Measurements from ENCODE around the gene ITLN2.

The ITLN2 gene

GRCh38 chr1:160979286-160979685, 24.7 kb upstream of the ITLN2 start:
- peaks cover 3% of the 10 kb centered on the region; the same call in 1 of the 2 replicates for H3K9me3 ChIP-seq
- peaks cover 3% of the 10 kb centered on the region; the same call in 1 of the 2 replicates for H3K4me1 ChIP-seq
- no peak overlapping the region for H3K4me3 ChIP-seq
- in situ Hi-C loops (cut with MboI; ENCODE audit: low sequenced_read_pairs): no loop called here
- H3K27me3 ChIP-seq (ENCODE audit: low read depth): no peaks in the 10 kb centered on the region
- no peaks in the 10 kb centered on the region for H3K36me3 ChIP-seq (replicated peaks)
- DNase-seq (ENCODE audit: low spot score in 2 of 2): no peak

DNA sequence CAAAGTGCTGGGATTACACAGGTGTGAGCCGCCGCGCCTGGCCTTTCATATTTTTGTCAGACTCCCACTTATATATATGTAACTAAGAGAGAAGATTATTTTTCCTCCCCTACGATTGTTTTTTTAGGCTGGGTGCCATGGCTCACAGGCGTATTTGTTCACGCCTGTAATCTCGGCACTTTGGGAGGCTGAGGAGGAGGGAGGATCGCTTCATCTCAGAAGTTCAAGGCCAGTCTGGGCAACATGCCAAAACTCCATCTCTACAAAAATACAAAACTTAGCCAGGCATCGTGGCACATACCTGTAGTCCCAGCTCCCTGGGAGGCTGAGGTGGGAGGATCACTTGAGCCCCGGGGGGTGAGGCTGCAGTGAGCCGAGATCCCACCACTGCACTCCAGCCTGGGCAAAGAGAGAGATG, 23.9 kb upstream of the ITLN2 start:
- Histone ChIP-seq H3K9me3 (peaks cover 3% of the 10 kb centered on the region; the same call in 1 of the 2 replicates), H3K4me1 (peaks cover 3% of the 10 kb centered on the region; the same call in 1 of the 2 replicates), H3K36me3 (replicated peaks) (no peaks in the 10 kb centered on the region), H3K27me3 (ENCODE audit: low read depth) (no peaks in the 10 kb centered on the region), H3K4me3 (no peak overlapping the region)
- peak in 1 of 2 experiments; percentile 38 for DNase-seq (ENCODE audit: low spot score in 2 of 2)
- in situ Hi-C loops (cut with MboI; ENCODE audit: low sequenced_read_pairs): no loop called here

DNA sequence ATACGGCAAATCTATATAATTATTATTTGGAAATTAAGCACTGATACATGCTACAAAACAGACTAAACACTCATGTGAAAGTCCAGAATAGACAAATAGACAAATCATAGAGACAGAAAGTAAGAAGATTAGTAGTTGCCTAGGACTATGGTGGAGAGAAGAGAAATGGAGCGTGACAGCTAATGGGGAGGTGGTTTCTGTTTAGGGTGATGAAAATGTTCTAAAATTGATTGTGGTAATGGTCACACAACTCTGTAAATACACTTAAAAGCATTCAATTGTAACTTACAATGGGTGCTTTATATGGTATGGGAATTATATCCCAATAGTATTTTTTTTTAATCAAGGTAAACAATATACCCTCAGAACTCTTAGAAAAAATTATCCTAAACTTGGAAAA, 20.4 kb upstream of the ITLN2 start:
- Histone ChIP-seq H3K9me3 (no peaks in the 10 kb centered on the region), H3K4me1 (peaks cover 16% of the 10 kb centered on the region), H3K4me3 (no peak overlapping the region), H3K36me3 (replicated peaks) (no peaks in the 10 kb centered on the region), H3K27me3 (ENCODE audit: low read depth) (no peaks in the 10 kb centered on the region)
- no peak for DNase-seq (ENCODE audit: low spot score in 2 of 2)
- in situ Hi-C loops (cut with MboI; ENCODE audit: low sequenced_read_pairs): no loop called here

DNA sequence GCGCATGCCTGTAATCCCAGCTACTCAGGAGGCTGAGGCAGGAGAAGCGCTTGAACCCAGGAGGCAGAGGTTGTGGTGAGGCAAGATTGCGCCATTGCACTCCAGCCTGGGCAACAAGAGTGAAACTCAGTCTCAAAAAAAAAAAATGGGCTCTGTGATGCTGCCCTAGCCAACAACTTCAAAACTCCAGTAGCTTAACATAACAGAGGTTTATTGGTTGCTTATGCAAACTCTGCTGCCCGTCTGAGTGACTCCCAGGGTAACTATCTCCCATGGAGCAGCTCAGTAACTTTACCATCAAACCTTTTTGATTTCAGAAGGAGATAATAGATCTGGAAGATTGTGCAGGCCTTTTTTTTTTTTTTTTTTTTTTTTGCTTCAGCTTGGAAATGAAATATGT, 18.9 kb upstream of the ITLN2 start:
- no peak for DNase-seq (ENCODE audit: low spot score in 2 of 2)
- H3K9me3 ChIP-seq: no peaks in the 10 kb centered on the region
- no peaks in the 10 kb centered on the region for H3K36me3 ChIP-seq (replicated peaks)
- in situ Hi-C loops (cut with MboI; ENCODE audit: low sequenced_read_pairs): no loop called here
- peaks cover 16% of the 10 kb centered on the region for H3K4me1 ChIP-seq
- no peak overlapping the region for H3K4me3 ChIP-seq
- H3K27me3 ChIP-seq (ENCODE audit: low read depth): no peaks in the 10 kb centered on the region

DNA sequence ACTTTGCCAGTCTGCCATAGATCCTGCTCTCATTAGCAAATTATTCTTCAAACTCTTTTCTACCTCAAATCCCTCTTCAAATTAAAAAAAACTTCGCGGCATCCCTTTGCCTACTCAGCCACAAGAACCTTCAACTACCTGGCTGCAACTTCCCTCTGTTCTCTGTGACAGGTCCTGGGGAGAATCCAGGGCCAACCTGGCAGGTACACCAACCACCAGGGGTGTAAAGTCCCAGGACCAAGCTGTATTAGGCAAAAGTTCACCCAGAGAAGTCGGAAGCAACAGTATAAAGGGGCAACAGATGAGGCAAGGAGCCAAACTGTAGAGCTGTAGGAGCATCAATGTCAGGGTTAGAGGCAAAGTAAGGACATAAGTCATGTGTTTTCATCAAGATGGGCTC, 18.3 kb upstream of the ITLN2 start:
- Histone ChIP-seq H3K27me3 (ENCODE audit: low read depth) (no peaks in the 10 kb centered on the region), H3K4me3 (no peak overlapping the region), H3K36me3 (replicated peaks) (no peaks in the 10 kb centered on the region), H3K9me3 (no peaks in the 10 kb centered on the region), H3K4me1 (peaks cover 16% of the 10 kb centered on the region)
- in situ Hi-C loops (cut with MboI; ENCODE audit: low sequenced_read_pairs): no loop called here
- no peak for DNase-seq (ENCODE audit: low spot score in 2 of 2)

- H3K36me3 ChIP-seq (replicated peaks): no peaks in the 10 kb centered on the region
- no peak overlapping the region for H3K4me3 ChIP-seq
- no peaks in the 10 kb centered on the region for H3K9me3 ChIP-seq
- peaks cover 16% of the 10 kb centered on the region for H3K4me1 ChIP-seq
- no peaks in the 10 kb centered on the region for H3K27me3 ChIP-seq (ENCODE audit: low read depth)
- peak; percentile 83 to 87 for DNase-seq (ENCODE audit: low spot score in 2 of 2)
- in situ Hi-C loops (cut with MboI; ENCODE audit: low sequenced_read_pairs): no loop called here
Measured at GRCh38 chr1:160971618-160972056, 17.0 kb upstream of the ITLN2 start.

- Histone ChIP-seq H3K36me3 (replicated peaks) (no peaks in the 10 kb centered on the region), H3K9me3 (no peaks in the 10 kb centered on the region), H3K4me3 (no peak overlapping the region), H3K4me1 (no peaks in the 10 kb centered on the region), H3K27me3 (ENCODE audit: low read depth) (no peaks in the 10 kb centered on the region)
- no peak for DNase-seq (ENCODE audit: low spot score in 2 of 2)
- in situ Hi-C loops (cut with MboI; ENCODE audit: low sequenced_read_pairs): no loop called here
Measured at GRCh38 chr1:160963521-160963920, 8.9 kb upstream of the ITLN2 start.

DNA sequence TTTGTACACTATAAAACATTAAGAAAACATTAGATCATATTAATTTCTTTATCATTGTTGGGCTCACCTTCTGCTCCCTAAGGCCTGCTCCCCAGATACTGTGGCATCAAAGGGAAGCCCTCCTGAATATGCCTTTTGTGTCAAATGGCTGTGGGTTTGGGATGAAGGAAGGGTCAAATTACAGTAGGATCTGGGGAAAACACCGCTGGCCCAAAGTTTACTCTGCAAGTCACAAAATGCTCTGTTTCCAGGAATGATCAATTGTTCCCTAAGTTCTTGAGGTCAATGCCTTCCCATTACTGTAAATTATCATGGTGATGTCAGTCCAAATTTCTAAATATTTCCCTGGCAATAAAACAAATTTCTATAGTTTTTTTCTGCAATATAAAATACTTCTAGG, 6.8 kb upstream of the ITLN2 start:
- in situ Hi-C loops (cut with MboI; ENCODE audit: low sequenced_read_pairs): no loop called here
- Histone ChIP-seq H3K4me3 (no peak overlapping the region), H3K4me1 (no peaks in the 10 kb centered on the region), H3K9me3 (no peaks in the 10 kb centered on the region), H3K36me3 (replicated peaks) (no peaks in the 10 kb centered on the region), H3K27me3 (ENCODE audit: low read depth) (no peaks in the 10 kb centered on the region)
- DNase-seq (ENCODE audit: low spot score in 2 of 2): no peak

GRCh38 chr1:160956966-160957365, 2.4 kb upstream of the ITLN2 start:
- in situ Hi-C loops (cut with MboI; ENCODE audit: low sequenced_read_pairs): loop anchor here (10.0 kb wide), 1 partner anchor 232 kb away; no protein-coding TSS in a partner anchor
- H3K36me3 ChIP-seq (replicated peaks): no peaks in the 10 kb centered on the region

GRCh38 chr1:160953030-160953429, 1.6 kb downstream of the ITLN2 start:
- no peaks in the 10 kb centered on the region for H3K27me3 ChIP-seq (ENCODE audit: low read depth)
- in situ Hi-C loops (cut with MboI; ENCODE audit: low sequenced_read_pairs): loop anchor here (10.0 kb wide), 1 partner anchor 228 kb away; no protein-coding TSS in a partner anchor
- H3K9me3 ChIP-seq: no peaks in the 10 kb centered on the region
- H3K4me1 ChIP-seq: peaks cover 8% of the 10 kb centered on the region
- H3K36me3 ChIP-seq (replicated peaks): no peaks in the 10 kb centered on the region
- no peak for DNase-seq (ENCODE audit: low spot score in 2 of 2)
- no peak overlapping the region for H3K4me3 ChIP-seq

More at GRCh38 chr1:160956966-160957365, 2.4 kb upstream of the ITLN2 start:
- H3K27me3 ChIP-seq (ENCODE audit: low read depth): no peaks in the 10 kb centered on the region
- H3K9me3 ChIP-seq: no peaks in the 10 kb centered on the region
- no peak overlapping the region for H3K4me3 ChIP-seq
- no peaks in the 10 kb centered on the region for H3K4me1 ChIP-seq
- DNase-seq (ENCODE audit: low spot score in 2 of 2): no peak

DNA sequence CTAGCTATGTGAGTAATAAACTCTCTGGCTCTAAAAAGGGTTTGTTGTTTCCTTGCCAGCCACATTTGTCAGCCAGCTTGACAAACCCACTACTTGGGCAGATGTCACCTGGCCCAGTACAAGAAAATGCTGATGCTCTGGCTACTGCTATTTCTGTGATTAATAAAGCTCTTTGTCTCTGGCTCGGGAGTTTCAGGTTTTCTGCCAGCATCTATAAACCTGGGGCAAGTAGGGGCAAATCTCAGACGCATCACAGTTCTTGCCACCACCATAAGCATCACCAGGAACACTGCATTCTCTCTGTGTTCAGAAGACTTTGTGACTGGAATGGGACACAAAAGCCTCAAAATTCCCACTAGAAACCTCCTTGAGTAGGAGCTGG, 2.5 kb downstream of the ITLN2 start:
- DNase-seq (ENCODE audit: low spot score in 2 of 2): no peak
- Histone ChIP-seq H3K4me3 (no peak overlapping the region), H3K36me3 (replicated peaks) (no peaks in the 10 kb centered on the region), H3K4me1 (peaks cover 8% of the 10 kb centered on the region), H3K9me3 (no peaks in the 10 kb centered on the region), H3K27me3 (ENCODE audit: low read depth) (no peaks in the 10 kb centered on the region)
- in situ Hi-C loops (cut with MboI; ENCODE audit: low sequenced_read_pairs): loop anchor here (10.0 kb wide), 1 partner anchor 227 kb away; no protein-coding TSS in a partner anchor

GRCh38 chr1:160951443-160952128, 3.0 kb downstream of the ITLN2 start:
- Histone ChIP-seq H3K4me1 (peaks cover 8% of the 10 kb centered on the region), H3K36me3 (replicated peaks) (no peaks in the 10 kb centered on the region), H3K4me3 (no peak overlapping the region), H3K9me3 (no peaks in the 10 kb centered on the region), H3K27me3 (ENCODE audit: low read depth) (no peaks in the 10 kb centered on the region)
- peak; percentile 65 to 79 for DNase-seq (ENCODE audit: low spot score in 2 of 2)
- in situ Hi-C loops (cut with MboI; ENCODE audit: low sequenced_read_pairs): loop anchor here (10.0 kb wide), 1 partner anchor 227 kb away; no protein-coding TSS in a partner anchor

DNA sequence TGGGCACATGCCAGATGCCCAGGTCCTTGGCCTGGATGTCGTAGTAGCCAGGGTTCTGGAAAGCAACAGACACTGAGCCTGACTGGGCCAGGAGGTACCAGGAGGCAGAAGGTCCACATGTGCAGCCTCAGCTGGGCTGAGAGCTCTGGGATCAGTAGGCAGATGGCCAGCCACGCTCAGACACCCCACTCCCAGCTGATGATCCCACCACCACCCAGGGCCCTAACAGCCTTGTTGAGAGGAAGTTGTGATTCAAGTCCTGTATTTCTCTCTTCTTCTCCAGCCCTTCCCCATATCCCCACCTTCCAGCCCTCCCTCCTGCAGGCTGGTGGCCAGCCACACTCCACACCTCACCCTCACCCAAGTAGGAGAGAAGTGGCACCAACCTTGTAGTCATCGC, 4.0 kb downstream of the ITLN2 start:
- no peak for DNase-seq (ENCODE audit: low spot score in 2 of 2)
- Histone ChIP-seq H3K4me3 (no peak overlapping the region), H3K27me3 (ENCODE audit: low read depth) (no peaks in the 10 kb centered on the region), H3K9me3 (no peaks in the 10 kb centered on the region), H3K4me1 (peaks cover 8% of the 10 kb centered on the region), H3K36me3 (replicated peaks) (no peaks in the 10 kb centered on the region)
- in situ Hi-C loops (cut with MboI; ENCODE audit: low sequenced_read_pairs): loop anchor here (10.0 kb wide), 1 partner anchor 226 kb away; no protein-coding TSS in a partner anchor

DNA sequence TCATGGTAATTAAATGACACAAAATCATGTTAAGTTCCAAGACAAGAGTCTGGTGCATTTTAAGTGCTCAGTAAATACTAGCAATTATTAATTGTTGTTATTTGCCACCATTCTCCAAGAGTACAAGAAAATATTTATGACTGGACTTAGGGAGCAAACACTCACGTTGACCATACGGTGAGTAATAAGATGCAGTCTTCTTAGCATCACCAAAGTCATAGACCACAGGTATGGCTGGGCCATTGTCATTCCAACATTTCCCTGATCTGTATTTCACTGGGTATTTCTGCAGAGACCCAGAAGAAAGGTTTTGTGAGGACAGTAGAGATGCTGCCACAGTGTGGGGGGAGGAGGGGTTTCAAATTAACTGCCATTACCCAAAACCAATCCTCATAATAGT, 4.7 kb downstream of the ITLN2 start:
- H3K9me3 ChIP-seq: no peaks in the 10 kb centered on the region
- no peak for DNase-seq (ENCODE audit: low spot score in 2 of 2)
- no peak overlapping the region for H3K4me3 ChIP-seq
- H3K27me3 ChIP-seq (ENCODE audit: low read depth): no peaks in the 10 kb centered on the region
- H3K4me1 ChIP-seq: peaks cover 8% of the 10 kb centered on the region
- no peaks in the 10 kb centered on the region for H3K36me3 ChIP-seq (replicated peaks)
- in situ Hi-C loops (cut with MboI; ENCODE audit: low sequenced_read_pairs): loop anchor here (10.0 kb wide), 1 partner anchor 225 kb away; no protein-coding TSS in a partner anchor

All from HAP-1 (cell line).